CD1c-positive myeloid dendritic cell (primary cell): ENCODE measurements around the gene DEAF1.

Source experiments
- DNase-seq: peaks from one replicate; pipeline ENCODE4 v3.0.0-alpha.2; 2016; ENCODE audit errors: extremely low spot score

Gene DEAF1

DNA sequence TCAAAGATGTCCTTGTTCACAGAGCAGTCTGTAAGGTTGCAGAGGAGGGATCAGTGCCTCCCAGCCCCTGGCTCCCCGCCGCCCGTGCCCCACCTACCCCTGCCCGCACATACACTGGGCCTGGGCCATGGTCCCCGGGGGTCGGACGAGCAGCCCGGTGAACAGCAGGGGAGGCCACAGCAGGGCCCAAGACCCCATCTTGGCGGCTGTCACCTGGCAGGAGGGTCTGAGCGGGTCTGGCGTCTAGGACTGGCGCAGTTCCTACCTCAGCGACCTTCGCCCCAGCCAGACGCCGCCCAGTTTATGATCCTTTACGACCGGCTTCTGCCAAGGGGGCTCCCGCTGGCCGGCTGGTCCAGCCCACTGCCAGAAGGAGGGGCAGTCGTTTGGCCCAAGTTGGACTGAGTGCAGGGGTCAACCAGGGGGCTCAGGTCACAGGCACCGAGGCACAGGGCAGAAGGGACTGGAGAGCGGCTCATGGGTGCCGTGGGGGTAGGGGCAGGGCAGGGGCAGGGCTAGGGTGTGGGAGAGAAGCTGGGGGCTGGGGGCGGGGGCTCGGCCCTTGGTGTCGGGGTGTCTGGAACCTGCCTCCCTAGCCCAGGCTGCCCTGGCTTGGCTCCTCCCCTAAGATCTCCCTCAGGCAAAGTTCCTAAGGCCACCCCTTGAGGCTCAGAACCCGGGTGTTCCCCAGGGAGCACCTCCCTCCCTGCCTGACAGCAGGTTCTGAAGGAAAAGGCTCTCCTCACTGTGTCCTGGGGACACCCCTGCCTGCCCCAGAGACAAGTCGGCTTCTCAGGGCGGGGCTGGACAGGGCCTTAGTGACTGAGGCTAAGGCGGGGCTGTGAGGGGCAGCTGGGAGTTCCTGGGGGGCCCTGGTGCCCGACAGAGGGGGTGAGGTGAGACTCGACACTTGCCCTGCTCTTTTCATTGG lies 70.1 kb downstream of the DEAF1 start, which contains the start of gene CDHR5:
Gene CDHR5, minus strand, starts transcription at position 251 of the 931 bp plus-strand sequence. Its CDS starts 53 bp downstream, at position 198.
- no peak for DNase-seq

DNA sequence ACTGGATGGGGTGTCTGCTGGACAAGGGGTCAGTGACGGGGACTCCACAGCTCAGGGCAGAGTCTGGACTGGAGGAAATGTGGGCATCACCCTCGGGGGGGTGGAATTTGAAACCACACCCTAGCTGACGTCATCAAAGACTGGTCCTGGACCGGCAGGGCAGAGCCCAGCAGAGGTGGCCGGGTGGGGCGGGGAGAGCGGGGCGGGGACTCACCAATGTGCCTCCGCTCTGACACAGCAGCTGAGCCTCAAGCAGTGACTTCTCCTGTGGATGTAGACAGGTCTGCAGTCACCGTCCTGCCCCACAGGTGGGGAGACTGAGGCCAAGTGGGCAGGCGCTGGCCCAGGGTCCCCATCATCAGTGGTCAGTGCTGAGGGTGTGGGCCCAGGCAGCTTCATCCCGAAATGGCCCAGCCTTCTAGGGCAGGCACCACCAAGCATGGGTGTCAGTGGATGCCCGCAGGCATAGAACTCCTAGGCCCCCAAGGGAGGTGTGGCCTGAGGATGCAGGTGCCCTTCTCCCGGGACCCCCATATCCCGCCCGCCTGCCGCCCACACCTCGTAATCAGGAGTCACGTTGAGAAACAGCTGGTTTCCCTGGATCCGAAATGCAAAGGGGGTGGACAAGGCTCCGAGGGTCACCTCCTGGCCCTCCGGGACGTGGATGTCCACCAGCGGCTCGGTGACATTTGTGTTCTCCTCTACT lies 70.9 kb downstream of the DEAF1 start:
- no peak for DNase-seq

DNA sequence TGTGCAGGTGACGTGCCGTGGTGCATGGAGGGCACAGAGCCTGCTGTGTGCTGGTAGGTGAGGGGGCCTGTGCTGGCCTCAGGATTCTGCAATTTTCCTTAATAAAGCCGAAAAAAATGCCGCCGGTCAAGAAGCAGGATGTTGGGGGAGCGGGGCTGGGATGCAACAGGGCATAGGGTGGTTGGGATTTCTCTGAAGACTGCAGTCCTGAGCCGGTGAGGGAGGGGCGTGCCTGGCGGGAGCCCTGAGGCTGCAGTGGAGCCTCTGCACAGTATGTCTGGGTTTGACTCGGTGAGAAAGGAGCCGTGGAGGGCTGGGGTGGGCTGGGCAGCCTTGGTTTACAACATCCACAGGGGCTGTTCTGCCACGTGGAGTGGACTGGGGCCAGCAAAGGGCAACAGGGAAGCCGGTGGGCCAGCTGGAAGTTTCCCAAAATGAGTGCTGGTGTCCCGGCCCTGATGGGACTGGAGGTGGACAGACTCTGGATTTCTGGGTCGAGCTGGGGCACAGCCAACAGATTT lies 71.6 kb downstream of the DEAF1 start:
- no peak for DNase-seq

DNA sequence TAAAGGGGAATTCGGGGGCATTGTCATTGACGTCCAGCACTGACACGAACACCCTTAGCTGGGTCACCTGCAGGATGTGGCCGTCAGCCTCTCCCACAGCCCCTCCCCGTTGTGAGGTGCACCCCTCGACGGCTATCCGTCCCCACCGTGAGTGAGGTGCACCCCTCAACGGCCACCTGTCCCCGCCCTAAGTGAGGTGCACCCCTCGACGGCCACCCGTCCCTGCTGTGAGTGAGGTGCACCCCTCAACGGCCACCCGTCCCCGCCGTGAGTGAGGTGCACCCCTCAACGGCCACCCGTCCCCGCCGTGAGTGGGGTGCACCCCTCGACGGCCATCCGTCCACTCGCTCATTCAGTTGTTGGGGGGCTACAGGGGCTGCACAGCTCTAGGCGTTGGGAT lies 73.2 kb downstream of the DEAF1 start:
- DNase-seq: no peak

DNA sequence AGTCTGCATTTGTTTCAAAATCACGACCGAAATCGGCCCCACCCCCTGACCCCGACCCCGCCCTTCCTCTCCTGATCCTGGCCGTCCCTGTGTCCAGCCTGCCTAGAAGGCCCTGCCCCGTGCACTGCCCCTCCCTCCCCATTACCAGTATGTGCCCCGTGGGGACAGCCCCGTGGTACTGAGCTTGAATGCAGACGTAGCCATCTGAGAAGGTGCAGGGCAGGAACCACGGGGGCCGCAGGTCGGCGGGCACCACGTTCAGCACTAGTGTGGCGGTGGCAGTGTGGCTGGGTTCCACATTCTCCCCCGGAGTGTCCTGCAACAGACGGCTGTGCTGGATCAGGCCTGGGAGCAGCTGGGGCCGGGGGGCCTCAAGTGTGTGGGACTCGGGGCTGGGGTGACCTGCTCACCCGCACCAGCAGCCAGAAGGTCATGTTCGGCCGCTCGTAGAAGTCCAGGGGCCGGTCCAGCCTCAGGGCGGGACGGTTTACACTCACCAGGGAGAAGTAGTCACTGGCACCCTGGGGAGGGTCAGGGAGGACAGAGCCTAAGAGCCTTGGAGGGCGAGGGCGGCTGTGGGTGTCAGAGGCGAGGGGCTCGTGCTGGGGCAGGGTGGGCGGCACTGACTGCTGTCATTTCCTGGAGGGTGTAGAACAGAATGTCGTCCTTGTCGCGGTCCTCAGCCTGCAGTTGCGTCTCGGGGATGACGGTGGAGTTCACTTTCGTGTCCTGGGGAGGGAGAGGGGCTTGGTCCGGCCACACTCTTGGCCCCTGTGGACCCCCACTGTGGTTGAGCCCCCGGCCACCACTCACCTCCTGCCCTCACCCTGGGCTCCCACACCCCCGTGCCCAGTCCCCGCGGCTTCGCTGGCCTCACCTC lies 73.8 kb downstream of the DEAF1 start:
- DNase-seq: no peak

DNA sequence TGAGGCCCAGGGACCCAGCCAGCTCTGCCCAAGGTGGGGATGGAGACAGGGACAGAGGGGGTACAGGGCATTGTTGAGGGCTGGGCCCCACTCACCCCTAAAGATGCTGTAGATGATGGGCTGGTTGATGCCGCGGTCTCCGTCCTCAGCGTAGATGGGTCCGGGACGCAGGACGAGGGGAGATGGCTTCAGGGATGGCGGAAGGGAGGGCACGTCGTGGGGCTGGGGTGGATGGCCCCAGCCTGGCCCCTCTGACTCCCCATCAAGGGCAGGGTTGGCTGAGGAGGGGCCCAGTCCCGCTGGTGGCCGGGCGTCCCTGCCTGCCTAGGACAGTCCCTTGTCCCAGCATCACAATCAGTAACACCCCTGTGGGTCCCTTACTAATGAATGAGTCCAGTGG lies 74.8 kb downstream of the DEAF1 start:
- DNase-seq: no peak

DNA sequence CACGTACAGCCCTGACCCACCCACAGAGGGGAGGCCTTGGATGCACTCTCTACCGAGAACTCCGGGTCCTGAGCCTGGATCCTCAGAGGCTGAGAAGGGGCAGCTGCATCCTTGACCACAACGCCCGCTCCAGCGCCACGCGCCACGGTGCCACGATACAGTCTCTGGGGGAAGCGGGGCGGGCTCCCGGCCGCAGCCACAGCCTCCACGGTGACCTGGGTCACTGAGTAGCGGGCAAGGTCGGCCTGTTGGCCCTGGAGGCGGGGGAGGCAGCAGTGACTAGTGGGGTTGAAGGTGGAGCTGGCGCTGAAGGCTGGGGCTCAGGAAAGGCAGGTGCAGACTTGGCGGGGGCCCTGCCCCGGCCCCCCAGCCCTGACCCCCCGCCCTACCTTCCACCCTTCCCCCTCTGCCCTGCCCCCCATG lies 75.4 kb downstream of the DEAF1 start:
- DNase-seq: no peak

DNA sequence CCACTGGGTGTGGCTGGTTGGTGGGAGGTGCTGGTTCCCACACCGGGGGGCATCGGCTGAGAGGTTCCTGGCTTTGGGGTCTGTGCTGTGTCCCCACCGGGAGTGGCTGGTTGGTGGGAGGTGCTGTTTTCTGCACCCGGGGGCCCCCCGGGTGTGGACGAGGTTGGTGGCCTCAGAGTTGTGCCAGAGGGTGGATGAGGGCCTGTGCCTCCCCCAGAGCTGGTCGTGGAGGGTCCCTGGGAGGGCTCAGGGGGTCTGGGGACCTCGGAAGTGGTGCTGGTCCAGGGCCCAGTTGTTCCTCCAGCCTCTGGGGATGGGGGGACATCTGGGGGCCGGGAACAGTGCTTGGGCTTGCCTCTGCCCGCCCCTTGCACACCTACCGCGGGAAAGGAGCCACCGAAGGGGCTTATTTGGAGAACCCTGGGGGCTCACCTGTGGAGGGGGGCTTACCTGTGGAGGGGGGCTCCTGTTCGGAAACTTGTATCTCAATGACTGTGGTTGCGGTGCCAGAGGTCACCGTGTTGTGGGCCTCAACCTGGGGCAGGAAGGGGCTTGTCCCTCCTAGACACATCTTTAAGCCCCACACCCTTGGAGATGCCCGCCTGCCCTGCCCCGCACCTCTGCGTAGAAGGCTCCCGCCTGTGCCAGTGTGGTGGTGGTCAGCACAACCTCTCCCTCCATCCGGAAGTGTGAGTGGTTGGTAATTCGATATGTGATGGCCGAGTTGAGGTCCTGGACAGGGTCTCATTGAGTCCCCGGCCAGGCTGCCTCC lies 76.0 kb downstream of the DEAF1 start:
- DNase-seq: no peak

DNA sequence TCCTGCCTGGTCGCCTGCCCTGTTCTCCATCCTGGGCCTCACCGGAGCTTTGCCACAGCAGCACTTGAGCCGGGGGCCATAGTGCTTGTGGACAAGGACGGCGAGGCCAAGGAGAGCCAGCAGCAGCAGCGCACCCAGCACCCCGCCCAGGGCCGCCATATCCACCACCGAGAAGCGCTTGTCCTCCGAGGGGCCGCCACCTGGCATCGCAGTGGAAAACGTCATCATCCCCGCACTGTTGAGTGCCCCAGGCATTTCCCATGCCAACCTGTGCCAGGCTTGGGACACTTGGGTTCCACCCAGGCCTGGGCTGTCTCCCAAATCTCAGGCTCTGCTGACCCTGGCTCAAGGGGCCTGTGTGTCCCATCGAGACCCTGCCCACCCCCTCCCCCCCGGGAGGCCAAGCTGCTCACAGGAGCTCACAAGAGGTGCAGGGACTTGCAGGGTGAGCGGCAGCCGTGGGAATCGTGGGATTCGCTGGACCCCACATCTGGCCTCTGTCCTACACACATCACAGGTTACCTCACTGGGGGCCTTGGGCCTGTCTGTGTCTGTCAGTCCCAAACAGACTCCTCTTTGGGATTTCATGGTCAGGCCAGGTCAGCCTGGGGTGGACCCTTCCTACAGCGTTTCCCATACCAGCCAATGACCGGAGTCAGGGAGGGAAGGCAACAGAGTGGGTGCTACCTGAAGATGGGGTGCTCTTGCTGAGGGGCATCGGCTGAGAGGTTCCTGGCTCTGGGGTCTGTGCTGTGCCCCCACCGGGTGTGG lies 76.9 kb downstream of the DEAF1 start:
- DNase-seq: no peak

DNA sequence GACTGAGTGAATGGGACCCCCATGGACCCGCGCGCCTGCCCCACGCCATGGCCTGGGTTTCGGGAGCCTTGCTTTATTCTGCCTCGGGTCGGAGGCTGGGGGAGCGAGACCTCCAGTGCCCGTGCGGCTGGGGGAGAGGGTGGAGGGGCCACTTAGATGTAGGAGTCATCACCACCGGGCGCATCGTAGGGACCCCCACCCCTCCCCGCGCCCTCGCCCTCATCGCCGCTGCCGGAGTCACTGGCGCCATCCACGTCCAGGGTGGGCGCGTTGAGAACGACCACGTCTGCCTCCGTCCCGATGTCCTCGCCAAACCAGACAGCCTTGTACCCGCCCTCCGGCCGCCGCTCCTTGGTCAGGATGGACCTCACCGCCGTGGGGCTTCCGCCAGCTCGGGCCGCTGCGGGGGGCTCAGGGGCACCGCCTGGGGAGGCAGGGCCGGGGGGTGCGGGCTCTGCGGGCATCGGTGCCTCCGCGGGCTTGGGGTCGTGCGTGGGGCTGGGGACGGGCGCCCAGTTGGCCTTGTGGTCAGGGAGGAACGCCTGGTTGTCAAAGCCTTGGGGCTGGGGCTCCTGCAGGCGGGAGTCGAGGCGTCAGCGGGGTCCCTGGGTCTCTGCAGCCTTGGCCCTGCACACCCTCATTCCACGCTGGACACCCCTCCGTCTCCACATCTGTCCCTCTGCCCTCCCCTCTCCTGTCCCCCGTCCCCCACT lies 77.7 kb downstream of the DEAF1 start:
- DNase-seq: no peak

DNA sequence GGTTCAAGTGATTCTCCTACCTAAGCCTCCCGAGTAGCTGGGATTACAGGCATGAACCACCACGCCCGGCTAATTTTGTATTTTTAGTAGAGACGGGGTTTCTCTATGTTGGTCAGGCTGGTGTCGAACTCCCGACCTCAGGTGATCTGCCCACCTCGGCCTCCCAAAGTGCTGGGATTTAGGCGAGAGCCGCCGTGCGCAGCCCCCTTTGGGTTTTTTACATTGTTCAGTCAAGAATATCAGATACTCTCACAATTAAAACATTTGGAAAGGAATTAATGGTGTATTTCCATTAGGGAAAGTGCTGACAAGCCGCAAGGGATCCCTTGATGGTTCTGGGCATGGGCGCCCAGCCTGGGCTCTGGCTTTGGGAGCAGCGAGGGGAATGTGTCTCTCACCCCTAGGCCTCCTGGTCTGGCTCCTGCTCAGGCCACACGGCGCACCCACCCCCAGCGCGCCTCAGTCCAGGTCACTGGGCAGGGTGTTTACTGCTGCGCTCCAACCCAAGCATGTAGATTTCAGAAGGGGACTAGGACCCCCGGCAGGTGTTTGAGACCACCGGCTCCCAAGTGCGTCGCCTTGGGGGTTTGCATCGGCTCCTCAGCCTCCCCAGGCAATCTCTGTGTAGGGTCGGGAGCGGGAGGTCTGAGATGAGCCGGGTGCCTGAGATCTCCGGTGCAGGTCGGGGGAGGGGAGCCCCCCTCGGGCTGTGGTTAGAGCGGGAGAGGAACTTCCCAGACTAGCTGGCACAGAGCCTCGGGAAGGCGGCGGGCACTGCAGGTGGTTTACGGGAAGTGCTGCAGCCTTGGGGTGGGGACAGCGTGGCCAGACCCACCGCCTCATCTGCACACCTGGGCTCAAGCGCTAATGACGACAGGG lies 78.5 kb downstream of the DEAF1 start:
- DNase-seq: no peak

DNA sequence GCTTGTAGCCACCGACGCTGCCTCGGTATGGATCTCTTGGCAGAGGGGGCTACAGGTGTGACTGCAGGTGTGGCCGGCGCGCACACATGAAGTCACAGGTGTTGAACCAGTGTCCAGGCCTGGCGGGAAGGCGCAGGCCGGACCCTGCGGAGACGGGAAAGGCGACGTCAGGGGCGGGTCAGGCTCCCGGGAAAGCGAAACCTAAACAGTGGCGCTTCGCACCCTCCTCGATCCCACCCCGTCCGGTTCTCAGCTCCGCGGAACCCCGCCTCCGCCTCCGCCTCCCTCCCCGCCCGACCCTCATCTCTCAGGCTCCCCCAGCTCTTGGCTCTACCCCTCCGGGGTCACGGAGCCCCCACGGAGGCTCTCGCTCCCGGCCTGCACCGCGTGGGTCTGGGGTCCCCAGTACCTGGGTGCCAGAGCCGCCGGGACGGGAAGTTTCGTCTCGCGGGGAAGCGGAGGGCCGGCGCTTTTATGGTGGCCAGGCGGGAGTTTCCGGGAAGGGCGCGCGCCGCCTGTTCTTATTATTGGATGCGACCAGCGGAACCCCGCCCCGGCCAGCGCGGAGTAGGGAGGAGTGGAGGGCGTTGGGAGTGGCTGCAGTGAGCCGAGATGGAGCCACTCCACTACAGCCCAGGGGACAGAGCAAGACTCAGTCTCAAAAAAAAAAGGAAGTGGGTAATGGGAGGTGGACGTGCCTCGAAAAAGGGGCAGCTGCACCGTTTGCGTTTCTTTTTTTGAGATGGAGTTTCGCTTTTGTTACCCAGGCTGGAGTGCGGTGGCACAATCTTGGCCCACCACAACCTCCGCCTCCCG lies 79.3 kb downstream of the DEAF1 start, which contains the start of gene IRF7:
Gene IRF7, minus strand, starts transcription at position 447 of the 816 bp plus-strand sequence. CDS start 586 bp downstream, outside the sequence.
- DNase-seq: peak; percentile 97

DNA sequence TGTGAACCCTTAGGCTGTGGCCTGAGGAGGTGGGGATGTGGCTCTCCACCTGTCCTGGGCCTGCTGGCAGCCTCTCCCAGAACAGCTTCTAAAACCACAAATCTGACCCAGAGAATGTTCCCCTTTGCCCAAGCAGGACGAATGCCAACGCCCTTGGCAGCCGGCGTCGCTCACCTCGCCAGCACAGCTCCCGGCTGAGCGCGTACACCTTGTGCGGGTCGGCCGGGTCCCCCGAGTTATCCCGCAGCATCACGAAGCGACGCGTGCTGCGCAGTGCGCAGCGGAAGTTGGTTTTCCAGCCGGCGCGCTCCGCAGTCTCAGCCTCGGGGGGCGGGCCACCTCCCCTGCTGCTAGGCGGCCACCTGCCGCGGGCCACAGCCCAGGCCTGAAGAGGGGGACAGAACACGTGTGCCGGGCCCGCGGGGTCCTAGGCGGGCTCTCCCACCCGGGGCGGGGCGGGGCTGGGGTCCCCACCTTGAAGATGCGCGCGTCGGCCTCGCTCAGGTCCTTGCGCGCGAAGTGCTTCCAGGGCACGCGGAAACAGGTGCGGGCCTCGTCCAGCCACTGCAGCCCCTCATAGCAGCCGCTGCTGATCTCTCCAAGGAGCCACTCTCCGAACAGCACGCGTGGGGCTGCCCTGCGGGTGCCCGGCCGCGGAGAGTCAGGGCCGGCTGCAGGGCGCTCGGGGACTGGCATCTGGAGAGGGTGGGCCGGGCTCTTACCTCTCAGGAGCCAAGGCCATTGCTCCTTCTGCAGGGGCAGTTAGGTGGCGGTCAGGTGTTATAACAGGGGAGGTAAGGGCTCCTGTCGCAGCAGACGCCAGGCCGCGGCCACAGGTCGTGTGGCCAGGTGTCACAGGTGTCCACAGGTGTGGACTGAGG lies 80.2 kb downstream of the DEAF1 start:
- DNase-seq: no peak

DNA sequence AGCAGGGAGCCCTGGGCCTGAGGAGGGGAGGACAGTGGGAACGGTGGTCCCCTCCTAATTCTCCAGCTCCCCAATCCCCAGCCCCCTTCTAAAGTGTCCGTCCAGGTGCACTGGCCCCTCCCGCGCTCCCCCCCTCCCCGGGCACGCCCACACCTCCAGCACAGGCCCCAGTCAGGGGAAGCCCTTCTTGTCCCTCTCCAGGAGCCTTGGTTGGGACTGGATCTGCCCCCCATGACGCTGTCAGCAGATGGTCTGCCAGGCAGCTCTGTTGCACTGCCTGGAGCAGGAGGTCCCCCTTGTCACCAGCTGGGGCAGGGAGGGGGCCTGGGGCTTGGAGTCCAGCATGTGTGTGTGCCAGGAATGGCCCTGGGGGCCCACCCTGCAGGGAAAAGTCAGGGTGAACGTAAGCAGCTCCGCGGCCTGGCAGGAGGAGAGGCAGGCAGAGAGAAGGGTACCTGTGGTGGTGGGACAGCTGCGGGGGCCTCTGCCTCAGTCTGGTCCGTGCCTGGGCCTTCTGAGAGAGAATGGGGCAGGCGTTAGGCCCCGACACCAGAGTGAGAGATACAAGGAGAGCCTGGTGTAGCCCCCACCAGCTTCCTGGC lies 80.9 kb downstream of the DEAF1 start:
- DNase-seq: no peak

DNA sequence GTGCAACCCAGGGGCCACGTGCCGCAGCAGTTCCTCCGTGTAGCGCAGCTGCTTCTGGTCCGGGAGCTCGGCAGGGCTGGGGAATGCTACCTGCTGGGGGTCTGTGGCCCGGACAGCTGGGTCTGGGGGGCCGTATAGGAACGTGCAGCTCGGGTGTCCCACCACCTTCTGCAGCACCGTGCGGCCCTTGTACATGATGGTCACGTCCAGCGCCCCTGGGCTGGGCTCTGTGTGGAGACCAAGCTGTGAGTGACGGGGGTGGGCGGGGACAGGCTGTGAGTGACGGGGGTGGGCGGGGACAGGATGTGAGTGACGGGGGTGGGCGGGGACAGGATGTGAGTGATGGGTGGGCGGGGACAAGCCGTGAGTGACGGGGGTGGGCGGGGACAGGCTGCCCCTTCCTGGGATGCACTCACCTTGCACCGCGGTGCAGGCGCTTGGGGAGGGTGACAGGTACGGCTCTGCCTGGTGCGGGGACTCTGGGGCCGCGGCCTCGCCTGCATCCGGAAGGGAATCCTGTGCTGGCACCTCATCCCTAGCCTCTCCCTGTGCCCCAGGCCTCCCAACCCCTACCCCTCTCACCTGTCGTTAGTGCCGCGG lies 81.6 kb downstream of the DEAF1 start:
- peak; percentile 75 for DNase-seq

DNA sequence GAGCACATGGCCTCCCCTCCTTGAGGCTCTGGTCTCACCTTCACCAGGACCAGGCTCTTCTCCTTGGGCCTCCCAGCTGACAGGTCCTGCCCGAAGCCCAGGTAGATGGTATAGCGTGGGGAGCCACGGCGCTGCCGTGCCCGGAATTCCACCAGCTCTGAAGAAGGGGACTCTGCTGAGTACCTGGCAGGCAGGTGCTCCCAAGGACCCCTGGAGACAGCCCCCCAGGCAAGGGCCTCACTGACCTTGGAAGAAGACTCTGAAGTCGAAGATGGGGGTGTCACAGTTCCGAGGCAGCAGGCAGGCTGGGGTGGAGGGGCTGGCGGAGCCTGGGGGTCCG lies 82.1 kb downstream of the DEAF1 start:
- no peak for DNase-seq
